ENCODE measurements around the gene PGPEP1.
"Not testable (repeated sequence)": the region's sequence is repeated elsewhere in the genome, so short reads cannot be mapped to it uniquely, and the experiment has no call there.

The PGPEP1 gene

DNA sequence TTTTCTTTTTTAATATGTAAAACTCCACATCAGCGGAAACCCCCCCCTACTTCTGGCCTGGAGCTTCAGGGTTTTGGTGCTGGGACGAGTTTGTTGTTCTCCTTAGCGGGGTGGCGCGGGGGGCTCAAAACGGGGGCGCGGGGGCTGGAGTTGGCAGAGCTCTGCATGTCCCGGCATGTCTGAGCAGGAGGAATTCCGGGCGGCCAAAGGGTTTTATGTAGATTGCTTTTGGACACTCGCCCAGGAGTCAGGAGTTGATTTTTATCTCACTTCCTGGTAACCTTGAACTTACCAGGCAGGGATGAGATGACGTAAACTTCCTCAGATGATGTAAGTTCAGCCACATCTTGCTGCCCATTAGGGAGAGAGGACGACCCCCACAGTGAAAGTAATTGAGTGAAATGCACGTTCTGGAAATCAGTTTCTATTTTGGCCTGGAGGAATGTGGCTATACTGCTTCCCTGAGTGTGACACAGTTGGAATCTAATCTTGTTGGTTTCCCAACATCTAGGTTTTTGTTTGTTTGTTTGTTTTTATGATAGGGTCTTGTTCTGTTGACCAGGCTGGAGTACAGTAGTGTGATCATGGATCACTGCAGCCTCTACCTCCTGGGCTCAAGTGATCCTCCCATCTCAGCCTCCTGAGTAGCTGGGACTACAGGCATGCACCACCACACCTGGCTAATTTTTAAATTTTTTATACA is 24.6 kb downstream of the PGPEP1 start:
- no peak for DNase-seq (ENCODE audit: low read depth)

DNA sequence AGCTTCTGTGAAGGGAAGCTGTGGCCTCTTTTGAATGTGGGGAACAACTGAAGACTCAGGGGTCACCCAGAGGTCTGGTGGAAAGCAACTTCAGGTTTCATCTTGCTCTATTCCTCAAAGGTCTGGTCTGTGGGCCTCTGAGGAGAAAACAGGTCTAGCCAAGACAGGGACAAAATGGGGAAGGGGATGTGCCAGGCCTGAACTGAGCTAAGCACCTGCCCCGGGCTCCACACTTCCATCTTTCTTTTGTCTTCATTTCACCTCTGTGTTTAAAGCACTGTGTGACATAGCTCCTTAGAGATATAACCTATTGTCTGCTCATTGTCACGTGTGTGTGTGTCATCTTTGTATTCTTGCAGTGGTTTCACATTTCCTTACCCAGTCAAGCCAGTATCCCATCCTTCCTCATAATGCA is 25.6 kb downstream of the PGPEP1 start:
- no peak for DNase-seq (ENCODE audit: low read depth)

- no peak for DNase-seq (ENCODE audit: low read depth)
Observed at GRCh38 chr19:18368504-18369222, 28.3 kb downstream of the PGPEP1 start.

DNA sequence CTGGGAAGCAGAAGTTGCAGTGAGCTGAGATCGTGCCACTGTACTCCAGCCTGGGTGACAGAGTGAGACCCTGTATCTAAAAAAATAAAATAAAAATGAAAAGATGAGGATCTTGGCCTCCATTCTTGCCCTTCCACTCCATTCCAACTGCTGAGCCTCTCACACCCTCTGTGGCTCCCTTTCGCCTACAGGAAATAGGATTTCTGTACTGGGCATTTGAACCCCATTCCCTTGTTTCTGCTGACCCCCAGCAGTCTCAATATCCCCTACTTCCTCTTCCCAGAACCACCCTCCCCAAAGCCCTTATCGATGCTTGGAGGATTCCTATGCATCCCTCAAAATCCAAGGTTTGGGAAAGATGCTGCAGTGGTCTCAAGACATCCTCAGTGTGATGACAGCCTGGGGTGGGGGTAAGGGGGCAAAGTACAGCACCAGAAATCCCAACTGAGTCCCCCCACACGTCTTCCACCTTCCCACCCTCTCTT is 33.1 kb downstream of the PGPEP1 start:
- DNase-seq (ENCODE audit: low read depth): no peak

DNA sequence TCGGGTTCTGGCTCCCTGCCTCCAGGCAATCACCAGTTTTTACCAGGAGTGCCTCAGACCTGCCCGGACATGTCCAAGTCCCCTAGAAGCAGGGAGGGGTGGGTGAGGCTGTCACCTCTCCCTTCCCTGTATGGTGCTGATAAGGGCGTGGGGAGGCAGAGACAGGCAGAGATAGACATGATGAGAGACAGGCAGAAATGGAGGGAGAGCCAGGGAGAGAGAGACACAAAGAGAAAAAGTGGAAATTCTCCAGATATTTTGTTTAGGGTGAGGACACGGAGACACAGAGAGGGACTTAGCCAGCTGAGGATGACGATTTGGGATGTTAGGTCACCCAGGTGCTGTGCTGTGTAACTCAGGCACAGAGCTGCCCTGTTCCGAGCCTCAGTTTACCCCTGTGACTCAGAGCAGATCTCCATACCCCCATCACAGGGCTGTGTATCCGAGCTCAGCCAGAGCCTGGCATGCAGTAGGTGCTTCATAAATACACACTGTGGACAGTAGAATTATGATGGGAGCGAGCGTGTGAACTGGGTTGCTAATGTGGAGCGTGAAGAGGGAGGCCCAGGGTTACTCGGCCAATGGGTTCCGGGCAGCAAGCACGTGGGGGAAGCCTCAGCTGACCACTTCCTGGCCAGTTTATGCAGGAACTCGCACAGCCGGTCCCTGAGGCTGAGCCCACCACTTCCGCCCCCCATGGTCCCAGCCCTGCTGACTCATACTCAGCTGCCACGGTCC is 33.7 kb downstream of the PGPEP1 start:
- peak; percentile 8 for DNase-seq (ENCODE audit: low read depth)

DNA sequence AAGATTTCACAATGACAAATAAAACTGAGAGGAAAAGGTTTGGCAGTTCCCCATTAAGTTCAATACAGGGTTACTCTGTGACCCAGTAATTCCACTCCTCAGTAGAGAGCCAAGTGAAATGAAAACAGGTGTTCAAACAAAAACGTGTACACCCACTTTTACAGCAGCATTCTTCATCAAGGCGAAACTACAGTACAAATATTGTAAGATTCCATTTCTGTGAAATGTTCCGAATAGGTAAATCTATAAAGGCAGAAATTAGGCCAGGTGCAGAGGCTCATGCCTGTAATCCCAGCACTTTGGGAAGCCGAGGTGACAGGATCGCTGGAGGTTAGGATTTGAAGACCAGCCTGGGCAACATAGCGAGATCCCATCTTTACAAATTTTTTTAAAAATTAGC is 36.6 kb downstream of the PGPEP1 start:
- no peak for DNase-seq (ENCODE audit: low read depth)

DNA sequence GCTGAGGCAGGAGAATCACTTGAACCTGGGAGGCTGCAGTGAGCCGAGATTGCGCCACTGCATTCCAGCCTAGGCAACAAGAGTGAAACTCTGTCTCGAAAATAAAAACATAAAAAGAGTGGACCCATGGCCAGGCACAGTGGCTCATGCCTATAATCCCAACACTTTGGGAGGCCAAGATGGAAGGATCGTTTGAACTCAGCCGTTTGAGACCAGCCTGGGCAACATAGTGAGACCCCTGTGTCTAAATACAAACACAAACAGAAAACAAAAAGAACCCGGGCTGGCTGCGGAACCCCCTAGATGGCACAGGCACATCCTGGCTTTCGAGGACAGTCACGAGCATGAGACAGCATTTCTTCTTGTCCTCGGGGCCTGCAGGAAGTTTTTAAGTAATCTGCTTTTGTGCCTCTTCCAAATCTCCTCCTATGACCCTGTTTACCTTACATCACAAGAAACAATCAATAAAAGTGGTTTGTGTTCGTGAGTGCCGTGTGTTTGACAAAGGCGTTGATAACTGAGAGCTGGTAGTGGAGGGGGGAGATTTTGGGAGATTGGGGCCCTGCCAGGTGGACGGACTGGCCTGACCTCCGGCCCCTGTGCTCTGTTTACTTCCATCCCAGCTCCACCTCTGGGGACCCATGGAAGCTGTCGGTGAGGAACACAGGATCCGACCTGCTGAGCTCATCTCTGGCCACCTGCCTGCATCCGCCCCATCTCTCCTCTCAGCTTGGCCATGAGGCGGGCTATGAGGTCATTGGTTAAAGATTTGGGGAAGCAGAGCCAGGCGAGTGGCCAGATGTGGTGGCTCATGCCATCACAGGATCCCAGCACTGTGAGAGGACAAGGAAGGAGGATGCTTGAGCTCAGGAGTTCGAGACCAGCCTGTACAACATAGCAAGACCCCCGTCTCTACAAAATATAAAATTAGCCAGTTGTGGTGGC is 39.7 kb downstream of the PGPEP1 start:
- DNase-seq (ENCODE audit: low read depth): no peak

DNA sequence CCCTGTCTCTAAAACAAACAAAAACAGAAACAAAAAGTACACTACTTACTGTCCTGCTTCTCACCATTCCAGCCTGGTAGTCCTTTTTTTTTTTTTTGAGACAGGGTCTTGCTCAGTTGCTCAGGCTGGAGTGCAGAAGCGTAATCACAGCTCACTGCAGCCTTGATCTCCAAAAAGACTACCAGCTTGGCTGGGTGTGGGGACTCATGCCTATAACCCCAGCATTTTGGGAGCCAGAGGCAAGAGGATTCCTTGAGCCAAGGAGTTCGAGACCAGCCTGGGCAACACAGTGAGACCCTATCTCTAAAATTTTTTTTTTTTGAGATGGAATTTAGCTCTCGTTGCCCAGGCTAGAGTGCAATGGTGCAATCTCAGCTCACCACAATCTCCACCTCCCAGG is 40.4 kb downstream of the PGPEP1 start:
- no peak for DNase-seq (ENCODE audit: low read depth)

DNA sequence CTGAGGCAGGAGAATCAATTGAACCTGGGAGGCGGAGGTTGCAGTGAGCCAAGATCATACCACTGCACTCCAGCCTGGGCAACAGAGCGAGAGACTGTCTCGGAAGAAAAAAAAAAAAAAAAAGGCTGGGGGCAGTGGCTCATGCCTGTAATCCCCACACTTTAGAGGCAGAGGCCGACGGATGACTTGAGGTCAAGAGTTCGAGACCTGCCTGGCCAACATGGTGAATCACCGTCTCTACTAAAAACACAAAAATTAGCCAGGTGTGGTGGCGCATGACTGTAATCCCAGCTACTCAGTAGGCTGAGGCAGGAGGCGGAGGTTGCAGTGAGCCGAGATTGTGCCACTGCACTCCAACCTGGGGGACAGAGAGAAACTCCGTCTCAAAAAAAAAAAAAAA is 43.2 kb downstream of the PGPEP1 start:
- DNase-seq (ENCODE audit: low read depth): not testable (repeated sequence)

- no peak for DNase-seq (ENCODE audit: low read depth)
Observed at GRCh38 chr19:18384775-18385174, 44.4 kb downstream of the PGPEP1 start.

GRCh38 chr19:18385359-18385674 is 44.9 kb downstream of the PGPEP1 start:
- DNase-seq (ENCODE audit: low read depth): no peak

- no peak for DNase-seq (ENCODE audit: low read depth)
Observed at GRCh38 chr19:18385675-18386542, 45.5 kb downstream of the PGPEP1 start, which contains the start of gene GDF15. TSS of gene GDF15 (plus strand) at chr19:18386158. CDS start at chr19:18386190, 32 bp downstream.

GRCh38 chr19:18386543-18387271 is 46.3 kb downstream of the PGPEP1 start:
- no peak for DNase-seq (ENCODE audit: low read depth)

DNA sequence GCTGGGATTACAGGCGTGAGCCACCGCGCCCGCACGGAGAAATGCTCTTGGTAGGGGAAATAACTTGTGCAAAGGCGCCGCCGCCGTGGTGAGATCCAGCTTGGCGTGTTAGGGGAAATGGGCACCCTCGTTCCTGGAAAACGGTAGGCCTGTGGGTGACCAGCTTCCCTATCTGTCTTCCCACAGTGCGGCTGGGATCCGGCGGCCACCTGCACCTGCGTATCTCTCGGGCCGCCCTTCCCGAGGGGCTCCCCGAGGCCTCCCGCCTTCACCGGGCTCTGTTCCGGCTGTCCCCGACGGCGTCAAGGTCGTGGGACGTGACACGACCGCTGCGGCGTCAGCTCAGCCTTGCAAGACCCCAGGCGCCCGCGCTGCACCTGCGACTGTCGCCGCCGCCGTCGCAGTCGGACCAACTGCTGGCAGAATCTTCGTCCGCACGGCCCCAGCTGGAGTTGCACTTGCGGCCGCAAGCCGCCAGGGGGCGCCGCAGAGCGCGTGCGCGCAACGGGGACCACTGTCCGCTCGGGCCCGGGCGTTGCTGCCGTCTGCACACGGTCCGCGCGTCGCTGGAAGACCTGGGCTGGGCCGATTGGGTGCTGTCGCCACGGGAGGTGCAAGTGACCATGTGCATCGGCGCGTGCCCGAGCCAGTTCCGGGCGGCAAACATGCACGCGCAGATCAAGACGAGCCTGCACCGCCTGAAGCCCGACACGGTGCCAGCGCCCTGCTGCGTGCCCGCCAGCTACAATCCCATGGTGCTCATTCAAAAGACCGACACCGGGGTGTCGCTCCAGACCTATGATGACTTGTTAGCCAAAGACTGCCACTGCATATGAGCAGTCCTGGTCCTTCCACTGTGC is 47.9 kb downstream of the PGPEP1 start:
- peak; percentile 69 for DNase-seq (ENCODE audit: low read depth)

DNA sequence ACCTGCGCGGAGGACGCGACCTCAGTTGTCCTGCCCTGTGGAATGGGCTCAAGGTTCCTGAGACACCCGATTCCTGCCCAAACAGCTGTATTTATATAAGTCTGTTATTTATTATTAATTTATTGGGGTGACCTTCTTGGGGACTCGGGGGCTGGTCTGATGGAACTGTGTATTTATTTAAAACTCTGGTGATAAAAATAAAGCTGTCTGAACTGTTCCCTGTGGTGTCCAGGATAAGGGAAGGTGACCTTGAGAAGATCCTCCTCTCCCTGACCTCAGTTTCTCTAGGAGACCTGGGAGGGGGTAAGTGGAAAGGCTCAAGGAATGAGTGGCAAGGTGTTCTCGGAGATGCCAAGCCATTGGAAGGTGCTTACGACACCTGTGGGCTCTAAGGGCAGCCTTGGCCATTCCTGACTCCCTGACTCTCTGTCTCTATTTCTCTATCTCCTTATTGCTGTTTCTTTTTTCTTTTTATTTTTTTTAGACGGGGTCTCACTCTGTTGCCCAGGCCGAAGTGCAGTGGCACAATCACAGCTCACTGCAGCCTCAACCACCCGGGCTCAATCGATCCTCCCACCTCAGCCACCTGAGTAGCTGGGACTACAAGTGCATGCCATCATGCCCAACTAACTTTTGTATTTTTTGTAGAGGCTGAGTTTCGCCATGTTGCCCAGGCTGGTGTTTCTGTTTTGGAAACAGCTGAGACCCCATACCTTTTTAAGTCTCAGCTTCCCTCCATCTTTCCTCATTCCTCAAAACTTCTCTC is 48.7 kb downstream of the PGPEP1 start:
- DNase-seq (ENCODE audit: low read depth): no peak

DNA sequence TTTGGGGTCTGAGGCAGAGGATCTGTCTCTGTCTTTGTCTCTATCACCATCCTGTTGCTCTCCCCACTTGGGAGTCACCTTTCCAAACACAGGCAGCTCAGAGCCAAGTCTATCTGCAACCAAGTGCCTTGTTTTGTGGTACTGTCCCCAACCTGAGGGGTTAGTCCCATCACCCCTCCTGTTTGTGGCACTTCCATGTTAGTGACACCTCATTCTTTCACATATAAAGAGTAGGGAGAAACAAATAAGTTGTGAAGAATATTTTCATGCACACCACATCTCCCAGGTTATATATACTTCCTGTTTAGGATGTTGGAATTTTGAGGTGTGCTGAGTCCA is 49.3 kb downstream of the PGPEP1 start:
- DNase-seq (ENCODE audit: low read depth): no peak

DNA sequence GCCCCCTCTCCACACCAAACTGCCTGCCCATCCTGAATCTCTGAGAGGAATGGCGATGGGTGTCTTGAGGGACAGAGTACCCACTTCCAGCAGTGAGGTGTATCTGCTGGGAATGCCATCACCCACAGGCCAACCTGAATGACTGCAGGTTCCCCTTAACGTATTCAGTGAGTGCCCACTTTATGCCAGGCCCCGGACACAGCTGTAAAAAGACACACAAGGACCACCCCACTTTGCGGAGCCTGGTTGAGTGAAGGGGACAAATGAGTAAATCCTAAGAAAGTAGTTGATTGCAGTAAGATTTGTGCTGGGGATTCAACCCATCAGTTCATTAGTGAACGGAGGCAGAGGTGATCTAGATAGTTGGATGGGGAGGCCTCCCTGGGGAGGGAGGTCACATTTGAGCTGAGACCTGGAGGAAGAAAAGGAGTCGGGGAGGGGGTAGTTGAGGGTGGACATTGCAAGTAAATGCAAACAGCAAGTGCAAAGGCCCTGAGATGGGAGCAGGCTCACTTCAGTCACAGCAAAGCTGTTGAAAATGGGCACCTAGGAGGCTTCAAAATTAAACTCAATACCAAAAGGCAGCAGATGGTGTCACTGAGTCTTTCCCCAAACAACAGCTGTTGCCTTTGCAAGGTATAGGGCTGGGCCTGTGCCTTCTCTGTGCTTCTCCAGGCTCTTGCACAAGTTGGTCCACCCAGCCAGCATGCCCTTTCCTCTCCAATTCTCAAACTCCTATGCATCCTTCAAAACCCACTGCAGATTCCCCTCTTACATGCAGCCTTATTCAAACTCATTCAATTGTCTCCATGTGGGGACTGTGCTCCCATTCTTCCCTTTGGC is 49.9 kb downstream of the PGPEP1 start:
- DNase-seq (ENCODE audit: low read depth): no peak
